Liver (tissue), 9 donors: ENCODE data around the gene IPO5. TPM values are rescaled to one million over a fixed set of nuclear protein-coding genes. Genes with fewer than 3 reads are reported as not detected.

Experiments used
- DNase-seq: peaks from one replicate; pipeline ENCODE4 v3.0.0-alpha.2; 2017; ENCODE audit warnings: low spot score
- H3K27ac ChIP-seq, 2 donors: one replicate each; pipeline ENCODE4 v1.7.0; 2013; ENCODE audit warnings: inconsistent platforms in 2 of 2, low read length in 2 of 2, control low read depth in 1 of 2, low read depth in 1 of 2, mild to moderate bottlenecking in 1 of 2
- H3K27me3 ChIP-seq, 4 donors: one replicate each; pipeline versions ENCODE4 v1.6.1 to v1.7.0; 2013; ENCODE audit warnings: low read length in 3 of 4, inconsistent platforms in 1 of 4, mild to moderate bottlenecking in 1 of 4, moderate library complexity in 1 of 4; ENCODE audit not compliant: control insufficient read depth in 4 of 4, insufficient read depth in 4 of 4
- H3K36me3 ChIP-seq, 4 donors: one replicate each; pipeline versions ENCODE4 v1.6.1 to v1.7.0; 2013; ENCODE audit warnings: low read length in 3 of 4, mild to moderate bottlenecking in 3 of 4, low read depth in 1 of 4, moderate library complexity in 1 of 4; ENCODE audit not compliant: control insufficient read depth in 4 of 4, insufficient read depth in 3 of 4
- H3K4me1 ChIP-seq, 4 donors: one replicate each; pipeline versions ENCODE4 v1.6.1 to v1.7.0; 2013; ENCODE audit warnings: low read length in 3 of 4, mild to moderate bottlenecking in 3 of 4, moderate library complexity in 1 of 4; ENCODE audit not compliant: control insufficient read depth in 4 of 4, insufficient read depth in 4 of 4
- H3K4me3 ChIP-seq, 3 donors: one replicate each; pipeline versions ENCODE4 v1.6.1 to v1.7.0; 2013; ENCODE audit warnings: low read length in 3 of 3, control low read depth in 1 of 3, low read depth in 1 of 3, mild to moderate bottlenecking in 1 of 3
- H3K9ac ChIP-seq, 2 donors: one replicate each; pipeline ENCODE4 v1.7.0; 2013; ENCODE audit warnings: low read length in 2 of 2, mild to moderate bottlenecking in 2 of 2, moderate library complexity in 2 of 2, control low read depth in 1 of 2, low read depth in 1 of 2
- H3K9me3 ChIP-seq, 4 donors: one replicate each; pipeline versions ENCODE4 v1.6.1 to v1.7.0; 2013; ENCODE audit warnings: low read length in 3 of 4; ENCODE audit not compliant: control insufficient read depth in 4 of 4
- ATF3 ChIP-seq: IDR thresholded peaks from 2 replicates; pipeline ENCODE4 v1.6.1; 2016; ENCODE audit warnings: antibody characterized with exemption
- CTCF ChIP-seq: fragments of 150-350 bp; IDR thresholded peaks from 2 replicates; pipeline ENCODE4 v1.5.1; 2017; ENCODE audit warnings: improper control_type of control experiment, low read depth, low read length; ENCODE audit not compliant: missing input control
- EGR1 ChIP-seq, 2 donors: IDR thresholded peaks; 2 replicates each; pipeline ENCODE4 v1.6.1; 2016 to 2018; ENCODE audit warnings: antibody characterized with exemption in 2 of 2, low read depth in 2 of 2
- FOXA1 ChIP-seq: IDR thresholded peaks from 2 replicates; pipeline ENCODE4 v1.6.1; 2016; ENCODE audit warnings: antibody characterized with exemption
- FOXA2 ChIP-seq: IDR thresholded peaks from 2 replicates; pipeline ENCODE4 v1.6.1; 2016; ENCODE audit warnings: antibody characterized with exemption
- GABPA ChIP-seq, 2 donors: IDR thresholded peaks in 1 of 2; conservative IDR thresholded peaks in 1 of 2; 2 replicates each; pipeline ENCODE4 v1.6.1; 2016; ENCODE audit warnings: antibody characterized with exemption in 2 of 2, mild to moderate bottlenecking in 1 of 2, moderate library complexity in 1 of 2
- HNF4A ChIP-seq, 2 donors: conservative IDR thresholded peaks; 2 replicates each; pipeline ENCODE4 v1.6.1; 2016; ENCODE audit warnings: antibody characterized with exemption in 2 of 2, mild to moderate bottlenecking in 2 of 2
- HNF4G ChIP-seq: IDR thresholded peaks from 2 replicates; pipeline ENCODE4 v1.6.1; 2016; ENCODE audit warnings: antibody characterized with exemption
- JUND ChIP-seq, 2 donors: IDR thresholded peaks; 2 replicates each; pipeline ENCODE4 v1.6.1; 2016; ENCODE audit warnings: antibody characterized with exemption in 2 of 2
- MAX ChIP-seq: IDR thresholded peaks from 2 replicates; pipeline ENCODE4 v1.6.1; 2016; ENCODE audit warnings: antibody characterized with exemption
- NR2F2 ChIP-seq: IDR thresholded peaks from 2 replicates; pipeline ENCODE4 v1.6.1; 2016; ENCODE audit warnings: antibody characterized with exemption
- RAD21 ChIP-seq, 2 donors: IDR thresholded peaks; 2 replicates each; pipeline ENCODE4 v1.6.1; 2016; ENCODE audit warnings: antibody characterized with exemption in 2 of 2, mild to moderate bottlenecking in 2 of 2
- REST ChIP-seq: IDR thresholded peaks from 2 replicates; pipeline ENCODE4 v1.6.1; 2016; ENCODE audit warnings: antibody characterized with exemption, mild to moderate bottlenecking
- RXRA ChIP-seq, 2 donors: IDR thresholded peaks; 2 replicates each; pipeline ENCODE4 v1.6.1; 2017 to 2018; ENCODE audit warnings: antibody characterized with exemption in 2 of 2, mild to moderate bottlenecking in 1 of 2
- SP1 ChIP-seq: IDR thresholded peaks from 2 replicates; pipeline ENCODE4 v1.6.1; 2018; ENCODE audit warnings: antibody characterized with exemption, mild to moderate bottlenecking
- TAF1 ChIP-seq: conservative IDR thresholded peaks from 2 replicates; pipeline ENCODE4 v1.6.1; 2016; ENCODE audit warnings: antibody characterized with exemption, mild to moderate bottlenecking
- YY1 ChIP-seq: IDR thresholded peaks from 2 replicates; pipeline ENCODE4 v1.6.1; 2016; ENCODE audit warnings: antibody characterized with exemption, mild to moderate bottlenecking
- WGBS: extraction: QIAGEN DNeasy Blood & Tissue Kit; methylation state at CpG from one replicate; pipeline ENCODE4 v1.1.7; 2013; 5-methylcytosine and 5-hydroxymethylcytosine counted together
- polyA plus RNA-seq, 2 donors: library from polyadenylated mRNA; stranded (reverse) in 1 of 2; unstranded in 1 of 2; fragments of 200-250 nt in 1 of 2; fragments of >200 nt in 1 of 2; fragmentation: Nextera tagmentation in 1 of 2; extraction: Ambion mirVana in 1 of 2; gene quantifications; one replicate each; pipeline versions ENCODE4 v1.2.1 to v1.2.3, GENCODE V29; 2013 to 2015
- total RNA-seq, 2 donors: library from RNA; depleted of rRNA; stranded (reverse); fragments of >200 nt; gene quantifications; one replicate each; pipeline ENCODE4 v1.2.3, GENCODE V29; 2014
- donor health status: healthy.
- donor health status: healthy.
- donor health status: healthy.
- donor health status: healthy.
- donor health status: healthy.

IPO5 gene
- total and polyA plus RNA-seq, 4 donors: 19.2 to 92.8 (median 46.6) TPM

- no peaks in the 10 kb centered on the region for H3K9me3 ChIP-seq
- no peaks in the 10 kb centered on the region for H3K36me3 ChIP-seq
- 97% methylated on average over 6 of the region's 6 CpGs for WGBS
- no peak overlapping the region for H3K9ac ChIP-seq
- TF ChIP-seq EGR1 (IDR thresholded peaks at IDR 0.05; ENCODE audit: low read depth in 2 of 2) (no peak), CTCF (no peak), GABPA (IDR thresholded peaks at IDR 0.05 in 1 of 2, conservative IDR thresholded peaks at IDR 0.05 in 1 of 2) (no peak), SP1 (no peak), RAD21 (IDR thresholded peaks at IDR 0.05) (no peak), JUND (IDR thresholded peaks at IDR 0.05) (no peak), TAF1 (no peak), FOXA1 (no peak)
- no peak for DNase-seq
- H3K4me1 ChIP-seq: no peaks in the 10 kb centered on the region
- H3K27ac ChIP-seq: no peak overlapping the region
- no peak overlapping the region for H3K4me3 ChIP-seq
- H3K27me3 ChIP-seq: no peaks in the 10 kb centered on the region
Observed at GRCh38 chr13:98052412-98052811, 98.9 kb downstream of the IPO5 start.

GRCh38 chr13:98054301-98054700 lies 100.8 kb downstream of the IPO5 start:
- DNase-seq: no peak
- 88% methylated on average over 6 of the region's 6 CpGs for WGBS
- H3K4me3 ChIP-seq: no peak overlapping the region
- H3K27ac ChIP-seq: no peak overlapping the region
- H3K4me1 ChIP-seq: no peaks in the 10 kb centered on the region
- TF ChIP-seq EGR1 (IDR thresholded peaks at IDR 0.05; ENCODE audit: low read depth in 2 of 2) (no peak), MAX (no peak), NR2F2 (no peak), HNF4G (no peak), RAD21 (IDR thresholded peaks at IDR 0.05) (no peak), CTCF (no peak), JUND (IDR thresholded peaks at IDR 0.05) (no peak), GABPA (IDR thresholded peaks at IDR 0.05 in 1 of 2, conservative IDR thresholded peaks at IDR 0.05 in 1 of 2) (no peak), TAF1 (no peak), HNF4A (conservative IDR thresholded peaks at IDR 0.05) (no peak), FOXA2 (no peak), ATF3 (no peak), SP1 (no peak), FOXA1 (no peak), RXRA (IDR thresholded peaks at IDR 0.05) (no peak), REST (no peak), YY1 (no peak)
- H3K9me3 ChIP-seq: no peaks in the 10 kb centered on the region
- no peak overlapping the region for H3K9ac ChIP-seq
- no peaks in the 10 kb centered on the region for H3K27me3 ChIP-seq
- no peaks in the 10 kb centered on the region for H3K36me3 ChIP-seq
